NCI-H460 (cell line): Measurements from ENCODE around the gene CCR9. TPM values are rescaled to one million over a fixed set of nuclear protein-coding genes. Genes with fewer than 3 reads are reported as not detected.

Experiments used
- DNase-seq: peaks from one replicate; pipeline ENCODE4 v3.0.0-alpha.2; 2016; ENCODE audit warnings: low read depth; ENCODE audit errors: extremely low read depth
- small RNA-seq, 2 experiments: library from RNA; depleted of rRNA; stranded (forward); fragments of <200 nt; gene quantifications; one replicate each; pipeline ENCODE3, GENCODE V24; 2014
- total RNA-seq: library from RNA; depleted of rRNA; stranded (reverse); fragments of >200 nt; shearing (Covaris generic); gene quantifications from 2 replicates; pipeline ENCODE4 v1.2.3, GENCODE V29; 2014; rRNA removed

Gene CCR9
- total RNA-seq, 1 experiment from 2014 or later, result not detected

DNA sequence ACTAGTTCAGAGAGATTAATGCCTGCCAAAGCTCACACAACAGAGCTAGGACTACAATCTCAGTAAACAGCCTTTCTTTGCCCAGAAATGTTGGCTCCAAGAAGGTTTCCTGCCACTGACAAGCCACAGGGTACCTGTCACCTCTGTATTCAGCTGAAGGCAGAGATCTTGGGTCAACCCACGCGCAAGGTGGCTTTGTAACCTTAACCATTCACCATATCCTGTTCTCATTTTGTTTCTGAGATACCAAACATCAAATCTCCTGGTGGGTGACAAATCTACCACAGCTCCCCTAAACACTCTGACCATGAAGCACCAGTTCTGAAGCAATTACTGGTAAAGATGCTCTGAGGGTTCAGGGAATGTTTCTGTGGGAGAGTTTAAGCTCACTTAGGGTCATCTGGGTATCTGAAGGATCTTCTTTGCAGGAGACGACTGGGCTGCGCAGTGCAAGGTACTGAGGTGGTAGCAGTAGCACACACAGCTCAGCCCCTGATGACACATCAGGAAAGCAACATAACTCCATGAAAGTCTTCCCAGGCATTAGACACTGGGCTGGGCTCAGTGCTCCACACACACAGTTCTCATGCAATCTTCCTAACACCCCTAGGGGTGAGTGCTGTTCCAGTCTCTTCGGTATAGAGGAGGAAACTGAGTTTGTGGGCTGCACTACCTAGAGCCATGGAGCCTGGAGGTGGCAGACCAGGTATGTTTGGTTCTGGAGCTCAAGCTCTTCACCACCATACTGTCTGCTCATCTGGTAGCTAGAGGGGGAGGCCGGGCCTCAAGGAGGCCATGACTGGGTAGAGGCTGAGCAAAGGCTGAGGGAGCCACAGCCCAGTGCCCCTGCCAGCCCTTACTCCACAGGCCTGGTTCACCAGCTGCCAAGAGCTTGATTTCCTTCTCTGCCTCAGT is 64.6 kb downstream of the CCR9 start:
- DNase-seq, result no peak

DNA sequence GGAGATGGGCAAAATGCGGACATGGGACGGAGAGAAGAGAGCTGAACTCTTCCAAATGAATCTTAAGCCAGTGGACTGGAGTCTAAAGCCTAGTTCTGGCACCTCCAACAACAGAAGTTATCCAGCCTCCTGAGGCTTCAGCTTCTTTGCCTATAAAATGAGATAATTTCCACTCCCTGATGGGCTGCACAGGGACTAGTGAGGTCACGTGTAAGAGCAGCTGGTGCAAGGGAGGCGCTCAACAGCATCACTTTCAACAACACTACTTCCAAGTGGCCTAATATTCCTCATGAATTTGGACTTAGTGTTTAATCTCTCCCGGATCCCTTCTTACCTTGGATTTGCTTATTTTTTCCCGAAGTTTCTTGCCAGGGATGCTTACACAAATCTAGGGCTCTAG is 65.6 kb downstream of the CCR9 start:
- no peak for DNase-seq

DNA sequence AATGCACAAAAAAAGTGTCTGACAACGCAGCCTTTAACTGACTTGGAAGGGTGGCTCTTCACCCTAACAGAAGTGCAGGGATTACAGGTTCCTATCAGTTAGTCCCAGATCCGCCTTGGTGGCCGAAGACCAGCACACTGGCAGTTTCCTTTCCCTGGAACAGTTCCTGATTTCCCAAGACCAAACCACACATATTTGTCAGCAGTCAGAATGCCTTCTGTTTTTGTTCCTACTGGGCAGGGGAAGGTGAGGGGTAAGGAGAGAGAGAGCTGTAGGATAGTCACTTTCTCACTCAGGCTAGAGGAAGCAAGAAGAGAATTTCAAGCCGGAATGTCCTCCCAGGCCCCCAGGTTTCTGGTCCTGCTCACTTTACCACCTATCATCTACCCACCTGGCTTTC is 66.1 kb downstream of the CCR9 start:
- no peak for DNase-seq

Small RNA genes within 50 kb of the gene (small RNA-seq; reads per million reads assigned to genes)
- 0 reads per million in 2 experiments for gene RF00019

Other genes starting within 250 kb of the CCR9 start
- gene SACM1L, start 197.1 kb upstream of the CCR9 start, total RNA-seq, result 17.8 and 24.3 TPM in 2 replicates
- not detected in 2 replicates for gene SLC6A20, start 90.0 kb upstream of the CCR9 start, total RNA-seq
- gene LZTFL1, start 44.4 kb upstream of the CCR9 start, total RNA-seq, result 19.4 and 25.2 TPM in 2 replicates
- gene CXCR6, start 56.9 kb downstream of the CCR9 start, total RNA-seq, result 0.10 TPM in 1 of 2 replicates, not detected in the other
- 4.2 and 5.3 TPM in 2 replicates for gene FYCO1, start 109.3 kb downstream of the CCR9 start, total RNA-seq
- not detected in 2 replicates for gene XCR1, start 140.9 kb downstream of the CCR9 start, total RNA-seq